Measurements from ENCODE around the gene LRP1-AS. TPM values are rescaled to one million over a fixed set of nuclear protein-coding genes. Genes with fewer than 3 reads are reported as not detected.

Gene LRP1-AS
- total RNA-seq, 4 donors from 2014 or later: not detected

DNA sequence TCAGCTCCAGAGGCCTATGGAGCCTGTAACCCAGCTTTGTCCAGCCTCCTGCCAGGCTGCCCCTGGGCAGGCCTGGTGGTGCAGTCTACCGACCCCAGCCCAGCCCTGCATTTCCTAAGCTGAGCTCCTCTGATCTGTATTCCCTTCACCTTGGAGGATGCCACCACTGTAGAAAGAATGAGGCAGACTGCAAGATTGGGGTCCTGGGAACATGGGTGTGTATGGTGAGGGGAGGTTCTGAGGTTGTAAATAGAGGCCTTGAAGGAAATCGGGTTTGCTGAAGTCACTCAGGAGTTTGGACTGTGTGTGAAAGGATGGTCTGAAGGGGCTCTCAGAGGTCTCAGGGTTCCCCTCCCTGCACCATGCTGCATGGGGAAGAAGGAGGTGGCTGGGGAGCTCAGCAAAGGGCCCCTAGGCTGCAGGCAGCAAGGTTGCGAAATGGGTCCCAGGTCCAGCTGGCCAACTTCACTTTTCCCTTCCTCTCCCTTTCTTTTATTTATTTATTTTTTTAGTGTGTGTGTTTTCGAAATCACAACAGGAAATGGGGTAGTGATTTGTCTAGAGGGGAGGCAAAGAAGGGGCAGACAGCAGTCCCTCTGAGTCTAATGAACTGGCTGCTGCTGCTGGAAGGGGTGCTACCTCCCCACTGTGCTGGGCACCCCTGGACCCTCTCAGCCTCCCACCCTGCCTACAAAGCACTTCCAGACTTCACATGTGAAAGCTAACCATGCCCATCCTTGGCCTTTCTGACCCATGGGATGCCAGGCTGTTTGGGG is 1.2 kb upstream of the LRP1-AS start:
- DNase-seq (ENCODE audit: low spot score in 2 of 2): peak; percentile 72 to 95
- 37 to 41% methylated on average over 4 of the region's 4 CpGs for WGBS, 2 donors
- H3K4me3 ChIP-seq (ENCODE audit: low read depth, poor library complexity, severe bottlenecking): no peak overlapping the region

DNA sequence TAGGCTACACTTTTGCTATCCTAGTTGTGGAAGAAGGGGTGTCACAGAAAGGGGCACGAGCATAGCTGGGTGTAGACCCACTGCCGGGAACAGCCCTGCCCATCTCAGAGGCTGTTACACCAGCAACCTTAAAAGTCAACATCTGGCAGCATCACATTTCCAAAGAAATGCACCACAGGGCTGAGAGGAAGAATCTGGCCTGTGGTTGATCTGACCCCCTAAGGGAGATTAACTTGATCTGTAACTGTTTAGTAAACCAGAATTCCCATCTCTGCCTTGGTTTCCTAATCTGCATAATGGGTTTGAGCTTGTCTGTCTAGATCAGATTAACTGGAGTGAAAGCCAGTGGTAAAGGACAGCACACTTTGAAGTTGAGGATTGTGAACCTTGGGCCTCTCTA is 1.3 kb downstream of the LRP1-AS start:
- no peak for DNase-seq (ENCODE audit: low spot score in 2 of 2)
- 45 to 68% methylated on average over 2 of the region's 2 CpGs for WGBS, 2 donors
- H3K4me3 ChIP-seq (ENCODE audit: low read depth, poor library complexity, severe bottlenecking): no peak overlapping the region
- intact Hi-C loops (cut with DNase I; ENCODE audit: low total_unique reads): no loop called here
- TF ChIP-seq, protein P1, sequence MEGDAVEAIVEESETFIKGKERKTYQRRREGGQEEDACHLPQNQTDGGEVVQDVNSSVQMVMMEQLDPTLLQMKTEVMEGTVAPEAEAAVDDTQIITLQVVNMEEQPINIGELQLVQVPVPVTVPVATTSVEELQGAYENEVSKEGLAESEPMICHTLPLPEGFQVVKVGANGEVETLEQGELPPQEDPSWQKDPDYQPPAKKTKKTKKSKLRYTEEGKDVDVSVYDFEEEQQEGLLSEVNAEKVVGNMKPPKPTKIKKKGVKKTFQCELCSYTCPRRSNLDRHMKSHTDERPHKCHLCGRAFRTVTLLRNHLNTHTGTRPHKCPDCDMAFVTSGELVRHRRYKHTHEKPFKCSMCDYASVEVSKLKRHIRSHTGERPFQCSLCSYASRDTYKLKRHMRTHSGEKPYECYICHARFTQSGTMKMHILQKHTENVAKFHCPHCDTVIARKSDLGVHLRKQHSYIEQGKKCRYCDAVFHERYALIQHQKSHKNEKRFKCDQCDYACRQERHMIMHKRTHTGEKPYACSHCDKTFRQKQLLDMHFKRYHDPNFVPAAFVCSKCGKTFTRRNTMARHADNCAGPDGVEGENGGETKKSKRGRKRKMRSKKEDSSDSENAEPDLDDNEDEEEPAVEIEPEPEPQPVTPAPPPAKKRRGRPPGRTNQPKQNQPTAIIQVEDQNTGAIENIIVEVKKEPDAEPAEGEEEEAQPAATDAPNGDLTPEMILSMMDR (IDR thresholded peaks at IDR 0.05): no peak
- TF ChIP-seq POLR2A (IDR thresholded peaks at IDR 0.05): no peak

More for the DNA sequence above, 1.2 kb upstream of the LRP1-AS start:
- intact Hi-C loops (cut with DNase I; ENCODE audit: low total_unique reads): no loop called here
- TF ChIP-seq, protein P1 (IDR thresholded peaks at IDR 0.05): no peak
- no peak for TF ChIP-seq POLR2A (IDR thresholded peaks at IDR 0.05)

DNA sequence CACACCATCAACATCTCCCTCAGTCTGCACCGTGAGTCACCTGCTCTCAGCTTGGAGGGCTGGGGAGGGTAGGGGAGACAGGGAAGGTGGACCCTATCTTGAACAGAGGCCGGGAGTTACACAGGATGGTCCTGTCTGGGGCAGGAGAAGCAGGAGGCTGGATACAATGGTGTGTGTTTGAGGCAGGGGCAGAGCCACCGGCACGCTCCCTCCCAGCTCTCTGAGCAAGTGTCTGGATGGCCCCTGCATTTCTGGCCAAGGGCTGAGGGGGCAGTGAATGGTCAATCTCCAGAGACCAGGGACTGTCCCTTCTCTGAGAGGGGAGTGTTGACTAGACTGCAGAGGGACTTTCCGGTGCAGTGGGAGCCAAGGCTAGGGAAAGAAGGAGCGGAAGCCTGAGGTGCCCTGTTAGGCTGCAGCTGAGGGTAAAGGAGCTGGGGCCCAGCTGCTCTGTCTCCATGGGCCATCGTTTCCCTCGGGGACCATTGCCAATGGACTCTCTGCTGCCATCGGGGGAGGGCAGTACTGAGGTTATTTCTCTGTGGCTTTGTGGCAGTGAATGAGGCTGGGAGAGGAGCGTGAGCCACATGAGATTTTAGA is 1.9 kb downstream of the LRP1-AS start:
- intact Hi-C loops (cut with DNase I; ENCODE audit: low total_unique reads): no loop called here
- no peak for TF ChIP-seq POLR2A (IDR thresholded peaks at IDR 0.05)
- TF ChIP-seq, protein P1 (IDR thresholded peaks at IDR 0.05): no peak
- H3K4me3 ChIP-seq (ENCODE audit: low read depth, poor library complexity, severe bottlenecking): no peak overlapping the region
- no peak for DNase-seq (ENCODE audit: low spot score in 2 of 2)
- WGBS, 2 donors: 59 to 60% methylated on average over 10 of the region's 10 CpGs

DNA sequence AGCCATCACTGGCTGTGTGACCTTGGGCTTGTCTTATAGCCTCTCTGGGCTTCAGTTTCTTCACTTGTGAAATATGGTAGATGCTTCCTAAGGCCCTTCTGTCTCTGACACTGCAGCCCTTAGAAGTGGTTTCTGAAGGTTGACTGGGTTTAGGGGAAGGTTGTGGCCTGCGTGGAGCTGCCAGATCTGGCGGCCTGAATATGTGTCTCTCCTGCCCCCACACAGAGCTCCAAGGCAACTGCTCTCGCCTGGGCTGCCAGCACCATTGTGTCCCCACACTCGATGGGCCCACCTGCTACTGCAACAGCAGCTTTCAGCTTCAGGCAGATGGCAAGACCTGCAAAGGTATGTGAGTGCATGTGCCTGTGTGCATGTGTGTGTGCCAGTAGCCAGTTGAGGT is 4.0 kb downstream of the LRP1-AS start:
- H3K4me3 ChIP-seq (ENCODE audit: low read depth, poor library complexity, severe bottlenecking): no peak overlapping the region
- intact Hi-C loops (cut with DNase I; ENCODE audit: low total_unique reads): no loop called here
- 87 to 92% methylated on average over 4 of the region's 4 CpGs for WGBS, 2 donors
- no peak for DNase-seq (ENCODE audit: low spot score in 2 of 2)
- TF ChIP-seq POLR2A (IDR thresholded peaks at IDR 0.05): no peak
- TF ChIP-seq, protein P1 (IDR thresholded peaks at IDR 0.05): no peak

DNA sequence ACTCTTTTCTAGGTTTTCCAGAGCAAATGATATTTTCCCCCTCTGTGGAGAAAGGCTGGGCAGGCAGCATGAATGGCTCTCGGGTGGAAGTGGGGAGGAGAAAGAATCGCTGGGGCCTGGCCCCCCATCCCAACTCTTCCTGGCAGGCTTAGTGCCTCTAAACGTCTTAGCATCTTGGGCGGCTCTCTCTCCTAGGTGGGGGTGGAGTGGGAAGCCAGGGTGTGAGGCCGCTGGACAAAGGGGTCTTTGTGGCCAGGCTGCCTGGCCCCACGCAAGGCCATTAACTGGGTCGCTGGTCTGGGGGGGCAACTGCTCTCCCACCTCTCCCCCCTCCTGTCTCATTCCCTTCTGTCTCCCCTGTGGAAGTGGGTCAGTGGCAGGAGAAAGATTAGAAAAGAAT is 4.7 kb downstream of the LRP1-AS start:
- DNase-seq (ENCODE audit: low spot score in 2 of 2): no peak
- WGBS, 2 donors: 65 to 75% methylated on average over 7 of the region's 7 CpGs
- intact Hi-C loops (cut with DNase I; ENCODE audit: low total_unique reads): no loop called here
- no peak overlapping the region for H3K4me3 ChIP-seq (ENCODE audit: low read depth, poor library complexity, severe bottlenecking)
- TF ChIP-seq POLR2A (IDR thresholded peaks at IDR 0.05): no peak
- TF ChIP-seq, protein P1 (IDR thresholded peaks at IDR 0.05): no peak

Measured in lower leg skin (tissue), 4 donors.